KOPT-K1 (cell line): ENCODE results near the gene CBX1.
"Not testable (repeated sequence)": the region's sequence is repeated elsewhere in the genome, so short reads cannot be mapped to it uniquely, and the experiment has no call there.

Experiments used
- H3K27ac ChIP-seq: fragments of 200-600 bp; sonication (generic); 2 replicates; pipeline ENCODE4 v1.5.1; 2016; ENCODE audit warnings: antibody characterized with exemption, mild to moderate bottlenecking, low read depth, low read length; ENCODE audit not compliant: poor library complexity, severe bottlenecking
- H3K36me3 ChIP-seq: fragments of 200-600 bp; sonication (generic); 2 replicates; pipeline ENCODE4 v1.5.1; 2017; ENCODE audit warnings: antibody characterized with exemption, mild to moderate bottlenecking, low read length, moderate library complexity; ENCODE audit not compliant: insufficient read depth
- H3K9me3 ChIP-seq: fragments of 200-600 bp; sonication (generic); 2 replicates; pipeline ENCODE4 v1.5.1; 2017; ENCODE audit warnings: antibody characterized with exemption, low read length, mild to moderate bottlenecking; ENCODE audit not compliant: insufficient read depth, poor library complexity, severe bottlenecking

The CBX1 gene

GRCh38 chr17:48070195-48070594 is 31.1 kb downstream of the CBX1 start:
- peaks cover 96% of the 10 kb centered on the region for H3K36me3 ChIP-seq
- H3K9me3 ChIP-seq = no peaks in the 10 kb centered on the region
- no peak overlapping the region for H3K27ac ChIP-seq

GRCh38 chr17:48068491-48068961 is 32.8 kb downstream of the CBX1 start:
- no peak overlapping the region for H3K27ac ChIP-seq
- H3K36me3 ChIP-seq = peaks cover 96% of the 10 kb centered on the region

GRCh38 chr17:48067808-48068207 is 33.5 kb downstream of the CBX1 start:
- not testable (repeated sequence) for H3K9me3 ChIP-seq, H3K27ac ChIP-seq
- peaks cover 96% of the 10 kb centered on the region for H3K36me3 ChIP-seq

More at GRCh38 chr17:48068491-48068961, 32.8 kb downstream of the CBX1 start:
- H3K9me3 ChIP-seq = no peaks in the 10 kb centered on the region

- Histone ChIP-seq H3K27ac (no peak overlapping the region), H3K36me3 (peaks cover 96% of the 10 kb centered on the region), H3K9me3 (no peaks in the 10 kb centered on the region)
Observed at GRCh38 chr17:48067245-48067644, 34.0 kb downstream of the CBX1 start.

GRCh38 chr17:48066656-48067055 is 34.6 kb downstream of the CBX1 start:
- H3K9me3 ChIP-seq = no peaks in the 10 kb centered on the region
- H3K27ac ChIP-seq = no peak overlapping the region
- H3K36me3 ChIP-seq = peaks cover 96% of the 10 kb centered on the region

GRCh38 chr17:48066192-48066591 is 35.1 kb downstream of the CBX1 start:
- H3K27ac ChIP-seq = no peak overlapping the region
- no peaks in the 10 kb centered on the region for H3K9me3 ChIP-seq
- peaks cover 96% of the 10 kb centered on the region for H3K36me3 ChIP-seq

GRCh38 chr17:48064638-48065037 is 36.6 kb downstream of the CBX1 start:
- Histone ChIP-seq H3K36me3 (peaks cover 98% of the 10 kb centered on the region), H3K9me3 (no peaks in the 10 kb centered on the region), H3K27ac (no peak overlapping the region)

GRCh38 chr17:48062273-48062672 is 39.0 kb downstream of the CBX1 start:
- peaks cover 100% of the 10 kb centered on the region for H3K36me3 ChIP-seq
- H3K27ac ChIP-seq = no peak overlapping the region
- H3K9me3 ChIP-seq = no peaks in the 10 kb centered on the region

- Histone ChIP-seq H3K36me3 (peaks cover 100% of the 10 kb centered on the region), H3K27ac (no peak overlapping the region), H3K9me3 (no peaks in the 10 kb centered on the region)
Observed at GRCh38 chr17:48060249-48060648, 41.0 kb downstream of the CBX1 start.

- no peaks in the 10 kb centered on the region for H3K9me3 ChIP-seq
- H3K27ac ChIP-seq = no peak overlapping the region
- H3K36me3 ChIP-seq = peaks cover 100% of the 10 kb centered on the region
Observed at GRCh38 chr17:48059125-48059668, 42.1 kb downstream of the CBX1 start.

GRCh38 chr17:48058393-48059124 is 42.7 kb downstream of the CBX1 start:
- Histone ChIP-seq H3K9me3 (no peaks in the 10 kb centered on the region), H3K36me3 (peaks cover 100% of the 10 kb centered on the region), H3K27ac (no peak overlapping the region)

GRCh38 chr17:48057626-48058025 is 43.7 kb downstream of the CBX1 start:
- Histone ChIP-seq H3K27ac (no peak overlapping the region), H3K9me3 (no peaks in the 10 kb centered on the region), H3K36me3 (peaks cover 100% of the 10 kb centered on the region)

GRCh38 chr17:48056879-48057278 is 44.4 kb downstream of the CBX1 start:
- Histone ChIP-seq H3K27ac (no peak overlapping the region), H3K36me3 (peaks cover 100% of the 10 kb centered on the region), H3K9me3 (no peaks in the 10 kb centered on the region)

- Histone ChIP-seq H3K9me3 (no peaks in the 10 kb centered on the region), H3K27ac (no peak overlapping the region), H3K36me3 (peaks cover 100% of the 10 kb centered on the region)
Observed at GRCh38 chr17:48056246-48056745, 45.0 kb downstream of the CBX1 start.

- Histone ChIP-seq H3K36me3 (peaks cover 100% of the 10 kb centered on the region), H3K9me3 (no peaks in the 10 kb centered on the region)
Observed at GRCh38 chr17:48055531-48056245, 45.6 kb downstream of the CBX1 start.

More at GRCh38 chr17:48055531-48056245, 45.6 kb downstream of the CBX1 start:
- no peak overlapping the region for H3K27ac ChIP-seq
